ENCODE measurements around the gene PTPRT. TPM values are rescaled to one million over a fixed set of nuclear protein-coding genes. Genes with fewer than 3 reads are reported as not detected.

PTPRT gene
- polyA plus RNA-seq, 4 donors = 0.07 to 0.58 (median 0.27) TPM; not detected in 1

- no peak for FAIRE-seq
- Histone ChIP-seq H3K27me3 (ENCODE audit: control insufficient read depth in 3 of 3, insufficient read depth in 3 of 3, low read length in 3 of 3) (no peaks in the 10 kb centered on the region), H3K9me3 (ENCODE audit: control insufficient read depth in 2 of 2, insufficient read depth in 1 of 2, low read depth in 1 of 2, low read length in 1 of 2) (no peaks in the 10 kb centered on the region), H3K27ac (ENCODE audit: low read depth in 1 of 3, low read length in 2 of 3) (no peak overlapping the region), H3K4me1 (ENCODE audit: control insufficient read depth in 3 of 3, insufficient read depth in 2 of 3, low read depth in 1 of 3, low read length in 2 of 3) (no peaks in the 10 kb centered on the region), H3K4me3 (ENCODE audit: low read depth in 1 of 3, low read length in 3 of 3) (no peak overlapping the region), H3K36me3 (ENCODE audit: control insufficient read depth in 3 of 3, insufficient read depth in 2 of 3, low read depth in 1 of 3, low read length in 3 of 3) (no peaks in the 10 kb centered on the region)
- whole genome bisulfite sequencing, 3 donors = 64 to 92% (median 81%) methylated on average over 3 of the region's 3 CpGs
- no peak for DNase-seq
Observed at GRCh38 chr20:42594659-42595058, 595.0 kb downstream of the PTPRT start.

DNA sequence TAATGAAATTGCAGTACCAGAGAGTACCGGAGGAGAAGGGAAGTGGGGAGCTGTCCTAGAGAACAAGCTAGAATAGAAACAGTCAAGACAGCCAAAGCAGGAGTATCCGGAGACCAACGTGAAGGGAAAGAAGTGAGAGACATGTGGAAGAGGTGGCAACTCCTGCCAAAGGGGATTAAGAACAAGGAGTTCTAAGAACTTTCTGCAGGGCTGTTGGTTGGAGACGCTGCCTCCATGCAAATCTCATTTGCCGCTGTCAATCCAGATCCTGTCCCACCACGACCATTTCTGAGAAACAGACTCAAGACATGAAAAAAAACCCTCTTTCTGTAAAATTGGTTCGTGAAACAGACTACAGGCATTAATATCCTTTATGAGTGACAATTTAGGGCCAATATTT, 595.7 kb downstream of the PTPRT start:
- Histone ChIP-seq H3K4me1 (ENCODE audit: control insufficient read depth in 3 of 3, insufficient read depth in 2 of 3, low read depth in 1 of 3, low read length in 2 of 3) (no peaks in the 10 kb centered on the region), H3K27me3 (ENCODE audit: control insufficient read depth in 3 of 3, insufficient read depth in 3 of 3, low read length in 3 of 3) (no peaks in the 10 kb centered on the region), H3K36me3 (ENCODE audit: control insufficient read depth in 3 of 3, insufficient read depth in 2 of 3, low read depth in 1 of 3, low read length in 3 of 3) (no peaks in the 10 kb centered on the region), H3K9me3 (ENCODE audit: control insufficient read depth in 2 of 2, insufficient read depth in 1 of 2, low read depth in 1 of 2, low read length in 1 of 2) (no peaks in the 10 kb centered on the region), H3K27ac (ENCODE audit: low read depth in 1 of 3, low read length in 2 of 3) (no peak overlapping the region), H3K4me3 (ENCODE audit: low read depth in 1 of 3, low read length in 3 of 3) (no peak overlapping the region)
- no peak for DNase-seq
- FAIRE-seq = no peak
- 61 to 79% (median 71%) methylated on average over 7 of the region's 7 CpGs for WGBS, 3 donors

DNA sequence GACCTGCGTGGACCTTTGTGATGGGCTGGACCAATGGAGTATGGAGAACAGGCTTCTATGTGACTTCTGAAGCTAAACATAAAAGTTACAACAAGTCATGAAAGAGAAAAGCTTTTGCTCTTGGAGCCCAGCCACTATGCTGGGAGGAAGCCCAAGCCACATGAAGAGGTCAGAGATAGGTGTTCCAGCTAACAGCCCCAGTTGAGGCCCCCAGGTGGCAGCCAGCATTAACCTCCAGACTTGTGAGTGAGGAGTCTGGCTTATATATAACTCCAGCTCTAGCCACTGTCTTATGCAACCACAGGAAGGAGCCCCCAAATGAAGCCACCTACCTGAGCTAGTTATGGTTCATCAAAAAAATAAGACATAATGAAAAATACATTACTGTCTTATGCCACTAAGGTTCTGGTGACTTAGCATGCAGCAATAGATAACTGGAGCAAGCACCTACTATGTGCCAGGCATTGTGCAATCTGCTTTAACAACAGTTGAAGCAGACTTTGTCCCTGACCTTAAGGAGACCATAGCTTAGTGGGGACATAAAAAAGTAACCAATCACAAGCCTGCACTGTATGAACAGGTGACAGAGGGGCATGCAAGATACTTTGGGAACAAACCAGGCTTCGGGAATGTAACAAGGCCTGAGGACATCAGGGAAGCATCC, 599.6 kb downstream of the PTPRT start:
- no peak for FAIRE-seq

DNA sequence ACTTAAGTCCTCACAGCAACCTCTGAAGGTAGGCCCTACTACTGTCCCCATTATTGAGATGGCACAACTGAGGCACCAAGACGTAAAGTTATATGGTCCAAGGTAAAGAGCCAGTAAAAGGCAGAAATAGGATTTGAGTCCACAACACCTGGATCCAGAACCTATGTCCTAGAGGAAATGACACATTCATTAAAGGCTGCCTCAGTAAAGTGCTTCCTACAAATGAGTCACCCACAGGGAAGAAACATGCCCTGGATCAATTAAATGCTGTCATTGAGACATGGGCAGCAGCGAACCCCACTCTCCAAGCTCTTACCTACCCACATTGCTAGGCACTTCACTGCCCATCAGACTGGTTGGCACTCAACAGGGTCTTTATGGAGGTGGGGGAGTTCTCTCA, 600.9 kb downstream of the PTPRT start:
- no peaks in the 10 kb centered on the region for H3K9me3 ChIP-seq (ENCODE audit: control insufficient read depth in 2 of 2, insufficient read depth in 1 of 2, low read depth in 1 of 2, low read length in 1 of 2)
- DNase-seq (no peak), FAIRE-seq (no peak)
- no peaks in the 10 kb centered on the region for H3K27me3 ChIP-seq (ENCODE audit: control insufficient read depth in 3 of 3, insufficient read depth in 3 of 3, low read length in 3 of 3)
- 72 to 78% (median 73%) methylated on average over 2 of the region's 2 CpGs for WGBS, 3 donors
- no peak overlapping the region for H3K27ac ChIP-seq (ENCODE audit: low read depth in 1 of 3, low read length in 2 of 3)
- H3K36me3 ChIP-seq (ENCODE audit: control insufficient read depth in 3 of 3, insufficient read depth in 2 of 3, low read depth in 1 of 3, low read length in 3 of 3) = no peaks in the 10 kb centered on the region
- no peak overlapping the region for H3K4me3 ChIP-seq (ENCODE audit: low read depth in 1 of 3, low read length in 3 of 3)
- no peaks in the 10 kb centered on the region for H3K4me1 ChIP-seq (ENCODE audit: control insufficient read depth in 3 of 3, insufficient read depth in 2 of 3, low read depth in 1 of 3, low read length in 2 of 3)

More for the DNA sequence above, 599.6 kb downstream of the PTPRT start:
- Histone ChIP-seq H3K4me3 (ENCODE audit: low read depth in 1 of 3, low read length in 3 of 3) (no peak overlapping the region), H3K4me1 (ENCODE audit: control insufficient read depth in 3 of 3, insufficient read depth in 2 of 3, low read depth in 1 of 3, low read length in 2 of 3) (no peaks in the 10 kb centered on the region), H3K27me3 (ENCODE audit: control insufficient read depth in 3 of 3, insufficient read depth in 3 of 3, low read length in 3 of 3) (no peaks in the 10 kb centered on the region), H3K36me3 (ENCODE audit: control insufficient read depth in 3 of 3, insufficient read depth in 2 of 3, low read depth in 1 of 3, low read length in 3 of 3) (no peaks in the 10 kb centered on the region), H3K9me3 (ENCODE audit: control insufficient read depth in 2 of 2, insufficient read depth in 1 of 2, low read depth in 1 of 2, low read length in 1 of 2) (no peaks in the 10 kb centered on the region), H3K27ac (ENCODE audit: low read depth in 1 of 3, low read length in 2 of 3) (no peak overlapping the region)
- 69 to 78% (median 73%) methylated on average over 2 of the region's 2 CpGs for WGBS, 3 donors
- DNase-seq = no peak

GRCh38 chr20:42587427-42587826, 602.3 kb downstream of the PTPRT start:
- Histone ChIP-seq H3K27me3 (ENCODE audit: control insufficient read depth in 3 of 3, insufficient read depth in 3 of 3, low read length in 3 of 3) (no peaks in the 10 kb centered on the region), H3K4me3 (ENCODE audit: low read depth in 1 of 3, low read length in 3 of 3) (no peak overlapping the region), H3K36me3 (ENCODE audit: control insufficient read depth in 3 of 3, insufficient read depth in 2 of 3, low read depth in 1 of 3, low read length in 3 of 3) (no peaks in the 10 kb centered on the region), H3K9me3 (ENCODE audit: control insufficient read depth in 2 of 2, insufficient read depth in 1 of 2, low read depth in 1 of 2, low read length in 1 of 2) (no peaks in the 10 kb centered on the region), H3K4me1 (ENCODE audit: control insufficient read depth in 3 of 3, insufficient read depth in 2 of 3, low read depth in 1 of 3, low read length in 2 of 3) (no peaks in the 10 kb centered on the region), H3K27ac (ENCODE audit: low read depth in 1 of 3, low read length in 2 of 3) (no peak overlapping the region)
- FAIRE-seq = no peak
- WGBS, 3 donors = 55 to 78% (median 66%) methylated on average over 7 of the region's 7 CpGs
- no peak for DNase-seq

- DNase-seq (no peak), FAIRE-seq (no peak)
- Histone ChIP-seq H3K9me3 (ENCODE audit: control insufficient read depth in 2 of 2, insufficient read depth in 1 of 2, low read depth in 1 of 2, low read length in 1 of 2) (no peaks in the 10 kb centered on the region), H3K27me3 (ENCODE audit: control insufficient read depth in 3 of 3, insufficient read depth in 3 of 3, low read length in 3 of 3) (no peaks in the 10 kb centered on the region), H3K36me3 (ENCODE audit: control insufficient read depth in 3 of 3, insufficient read depth in 2 of 3, low read depth in 1 of 3, low read length in 3 of 3) (no peaks in the 10 kb centered on the region), H3K4me1 (ENCODE audit: control insufficient read depth in 3 of 3, insufficient read depth in 2 of 3, low read depth in 1 of 3, low read length in 2 of 3) (no peaks in the 10 kb centered on the region), H3K27ac (ENCODE audit: low read depth in 1 of 3, low read length in 2 of 3) (no peak overlapping the region), H3K4me3 (ENCODE audit: low read depth in 1 of 3, low read length in 3 of 3) (no peak overlapping the region)
- WGBS, 3 donors = 59 to 88% (median 84%) methylated on average over 3 of the region's 3 CpGs
Observed at GRCh38 chr20:42581311-42581710, 608.4 kb downstream of the PTPRT start.

- no peaks in the 10 kb centered on the region for H3K27me3 ChIP-seq (ENCODE audit: control insufficient read depth in 3 of 3, insufficient read depth in 3 of 3, low read length in 3 of 3)
- FAIRE-seq = no peak
- H3K4me3 ChIP-seq (ENCODE audit: low read depth in 1 of 3, low read length in 3 of 3) = no peak overlapping the region
- H3K27ac ChIP-seq (ENCODE audit: low read depth in 1 of 3, low read length in 2 of 3) = no peak overlapping the region
- H3K36me3 ChIP-seq (ENCODE audit: control insufficient read depth in 3 of 3, insufficient read depth in 2 of 3, low read depth in 1 of 3, low read length in 3 of 3) = no peaks in the 10 kb centered on the region
- H3K9me3 ChIP-seq (ENCODE audit: control insufficient read depth in 2 of 2, insufficient read depth in 1 of 2, low read depth in 1 of 2, low read length in 1 of 2) = peaks cover 0 to 9% of the 10 kb centered on the region in 2 donors
- peaks cover 0 to 3% (median 0%) of the 10 kb centered on the region in 3 donors for H3K4me1 ChIP-seq (ENCODE audit: control insufficient read depth in 3 of 3, insufficient read depth in 2 of 3, low read depth in 1 of 3, low read length in 2 of 3)
- 51 to 74% (median 65%) methylated on average over 7 of the region's 7 CpGs for WGBS, 3 donors
- no peak for DNase-seq
Observed at GRCh38 chr20:42576167-42576566, 613.5 kb downstream of the PTPRT start.

DNA sequence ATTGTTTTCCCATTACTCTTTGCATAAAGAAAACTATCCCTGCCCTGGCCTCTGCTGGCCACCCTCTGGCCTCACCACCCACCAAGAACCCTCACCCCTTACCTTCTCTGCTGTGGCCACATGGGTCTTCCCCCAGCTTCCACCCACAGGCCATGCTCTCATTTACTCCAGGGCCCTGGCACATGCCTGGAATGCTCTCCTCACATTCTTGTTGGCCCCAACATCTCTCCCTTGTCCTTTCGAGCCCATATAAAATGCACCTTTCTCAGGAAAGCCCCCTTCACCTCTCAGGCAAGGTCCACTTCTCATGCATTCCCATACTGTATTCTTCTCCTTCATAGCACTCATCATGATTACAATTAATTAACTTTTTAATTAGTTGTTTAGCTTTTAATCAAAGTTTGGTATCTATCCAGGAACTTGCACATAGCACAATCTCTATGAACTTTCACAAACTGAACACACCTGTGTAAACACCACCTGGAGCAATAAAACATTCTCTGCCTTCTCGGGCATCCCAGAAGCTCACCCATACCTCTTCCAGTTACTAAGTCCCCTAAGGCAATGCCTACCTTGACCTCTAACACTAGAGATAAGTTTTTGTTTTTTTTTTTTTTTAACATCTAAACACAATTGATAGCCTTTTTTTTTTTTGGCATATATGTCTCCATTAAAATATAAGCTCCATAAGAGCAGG, 617.2 kb downstream of the PTPRT start:
- peaks cover 0 to 3% (median 0%) of the 10 kb centered on the region in 3 donors for H3K4me1 ChIP-seq (ENCODE audit: control insufficient read depth in 3 of 3, insufficient read depth in 2 of 3, low read depth in 1 of 3, low read length in 2 of 3)
- H3K27me3 ChIP-seq (ENCODE audit: control insufficient read depth in 3 of 3, insufficient read depth in 3 of 3, low read length in 3 of 3) = no peaks in the 10 kb centered on the region
- no peak overlapping the region for H3K4me3 ChIP-seq (ENCODE audit: low read depth in 1 of 3, low read length in 3 of 3)
- no peaks in the 10 kb centered on the region for H3K36me3 ChIP-seq (ENCODE audit: control insufficient read depth in 3 of 3, insufficient read depth in 2 of 3, low read depth in 1 of 3, low read length in 3 of 3)
- DNase-seq = peak; percentile 18 to 85
- peaks cover 0 to 9% of the 10 kb centered on the region in 2 donors for H3K9me3 ChIP-seq (ENCODE audit: control insufficient read depth in 2 of 2, insufficient read depth in 1 of 2, low read depth in 1 of 2, low read length in 1 of 2)
- H3K27ac ChIP-seq (ENCODE audit: low read depth in 1 of 3, low read length in 2 of 3) = no peak overlapping the region
- FAIRE-seq = no peak
- WGBS, 3 donors = 20 to 54% (median 34%) methylated on average over 2 of the region's 2 CpGs
